HCT116 (cell line): ENCODE measurements around the gene MRPS23.

ENCODE experiments used
- CTCF ChIP-seq, 3 experiments: fragments of 200-600 bp in 1 of 3; sonication (generic) in 1 of 3; IDR thresholded peaks in 2 of 3; conservative IDR thresholded peaks in 1 of 3; 2 replicates each; pipeline ENCODE4 v1.5.1; 2012 to 2017; ENCODE audit warnings: low read depth in 2 of 3, low read length in 2 of 3, antibody characterized with exemption in 1 of 3, borderline replicate concordance in 1 of 3, control low read depth in 1 of 3, mild to moderate bottlenecking in 1 of 3, mixed read lengths in 1 of 3, mixed run types in 1 of 3, moderate library complexity in 1 of 3; ENCODE audit not compliant: insufficient read depth in 1 of 3
- ELF1 ChIP-seq: IDR thresholded peaks from 2 replicates; pipeline ENCODE4 v1.6.1; 2012; ENCODE audit warnings: low read depth, borderline replicate concordance
- EZH2 ChIP-seq: fragments of 200-600 bp; sonication (generic); IDR thresholded peaks from 2 replicates; pipeline ENCODE4 v1.6.1; 2017; ENCODE audit warnings: antibody characterized with exemption, mixed run types
- EZH2phosphoT487 ChIP-seq: fragments of 200-600 bp; IDR thresholded peaks from 2 replicates; pipeline ENCODE4 v1.6.1; 2018; ENCODE audit warnings: antibody characterized with exemption, borderline replicate concordance
- JUND ChIP-seq: IDR thresholded peaks from 2 replicates; pipeline ENCODE4 v1.6.1; 2012
- POLR2A ChIP-seq: IDR thresholded peaks from 2 replicates; pipeline ENCODE4 v1.7.0; 2011; ENCODE audit warnings: borderline replicate concordance; ENCODE audit not compliant: insufficient read depth, insufficient read length; ENCODE audit errors: extremely low read depth
- POLR2AphosphoS5 ChIP-seq: IDR thresholded peaks from 2 replicates; pipeline ENCODE4 v1.6.1; 2011; ENCODE audit warnings: mild to moderate bottlenecking, low read depth, low read length, moderate library complexity
- RAD21 ChIP-seq: IDR thresholded peaks from 2 replicates; pipeline ENCODE4 v1.6.1; 2012; ENCODE audit warnings: low read depth, mild to moderate bottlenecking
- SIN3A ChIP-seq: IDR thresholded peaks from 2 replicates; pipeline ENCODE4 v1.6.1; 2012; ENCODE audit warnings: low read depth
- SRF ChIP-seq: IDR thresholded peaks from 2 replicates; pipeline ENCODE4 v1.6.1; 2012; ENCODE audit warnings: low read depth
- ZNF274 ChIP-seq: fragments of 200-500 bp; sonication (Bioruptor generic); IDR thresholded peaks from 2 replicates; pipeline ENCODE4 v1.6.1; 2014; ENCODE audit warnings: mild to moderate bottlenecking, low read depth, low read length, inconsistent platforms

- TF ChIP-seq ELF1, result no peak
- no peak for TF ChIP-seq CTCF (IDR thresholded peaks at IDR 0.05 in 2 of 3, conservative IDR thresholded peaks at IDR 0.05 in 1 of 3; ENCODE audit: borderline replicate concordance in 1 of 3, insufficient read depth in 1 of 3, low read depth in 2 of 3, low read length in 2 of 3)
- TF ChIP-seq POLR2A, result no peak
- TF ChIP-seq JUND, result no peak
- no peak for TF ChIP-seq POLR2AphosphoS5
- TF ChIP-seq SRF, result no peak
- no peak for TF ChIP-seq EZH2phosphoT487
- no peak for TF ChIP-seq ZNF274
- no peak for TF ChIP-seq SIN3A
- TF ChIP-seq RAD21, result no peak
- TF ChIP-seq EZH2, result no peak
Observed at GRCh38 chr17:57877803-57878377, 28.0 kb upstream of the MRPS23 start.
